ENCODE data around the gene FHAD1.

The FHAD1 gene

GRCh38 chr1:15439325-15439724 lies 192.3 kb downstream of the FHAD1 start:
- no peak overlapping the region for H3K4me3 Mint-ChIP-seq
- H3K9me3 Mint-ChIP-seq = no peaks in the 10 kb centered on the region
- peaks cover 0 to 16% of the 10 kb centered on the region in 2 donors for H3K27me3 Mint-ChIP-seq
- DNase-seq (no peak), ATAC-seq (replicated peaks) (no peak)
- H3K27ac Mint-ChIP-seq = no peak overlapping the region
- peaks cover 0 to 3% of the 10 kb centered on the region in 2 donors for H3K4me1 Mint-ChIP-seq (ENCODE audit: low read depth in 2 of 2)
- H3K36me3 Mint-ChIP-seq (ENCODE audit: insufficient read depth) = peaks cover 58% of the 10 kb centered on the region

GRCh38 chr1:15440357-15440756 lies 193.3 kb downstream of the FHAD1 start:
- Mint-ChIP-seq H3K27ac (no peak overlapping the region), H3K4me3 (no peak overlapping the region), H3K36me3 (ENCODE audit: insufficient read depth) (peaks cover 47% of the 10 kb centered on the region), H3K27me3 (peaks cover 0 to 16% of the 10 kb centered on the region in 2 donors), H3K4me1 (ENCODE audit: low read depth in 2 of 2) (peaks cover 0 to 3% of the 10 kb centered on the region in 2 donors), H3K9me3 (no peaks in the 10 kb centered on the region)
- ATAC-seq (replicated peaks) (no peak), DNase-seq (no peak)

GRCh38 chr1:15441247-15441646 lies 194.2 kb downstream of the FHAD1 start:
- peaks cover 40% of the 10 kb centered on the region for H3K36me3 Mint-ChIP-seq (ENCODE audit: insufficient read depth)
- peaks cover 5 to 12% of the 10 kb centered on the region in 2 donors for H3K4me1 Mint-ChIP-seq (ENCODE audit: low read depth in 2 of 2)
- no peaks in the 10 kb centered on the region for H3K9me3 Mint-ChIP-seq
- H3K27me3 Mint-ChIP-seq = peaks cover 0 to 25% of the 10 kb centered on the region in 2 donors
- DNase-seq (no peak), ATAC-seq (replicated peaks) (no peak)
- no peak overlapping the region for H3K27ac Mint-ChIP-seq
- no peak overlapping the region for H3K4me3 Mint-ChIP-seq

- H3K4me3 Mint-ChIP-seq = no peak overlapping the region
- DNase-seq = no peak
- peaks cover 5 to 12% of the 10 kb centered on the region in 2 donors for H3K4me1 Mint-ChIP-seq (ENCODE audit: low read depth in 2 of 2)
- no peak overlapping the region for H3K27ac Mint-ChIP-seq
- H3K36me3 Mint-ChIP-seq (ENCODE audit: insufficient read depth) = peaks cover 32% of the 10 kb centered on the region
- peaks cover 0 to 30% of the 10 kb centered on the region in 2 donors for H3K27me3 Mint-ChIP-seq
- ATAC-seq (replicated peaks) = no peak
- no peaks in the 10 kb centered on the region for H3K9me3 Mint-ChIP-seq
Observed at GRCh38 chr1:15442119-15442518, 195.1 kb downstream of the FHAD1 start.

GRCh38 chr1:15442759-15443158 lies 195.7 kb downstream of the FHAD1 start:
- ATAC-seq (replicated peaks) (no peak), DNase-seq (no peak)
- H3K36me3 Mint-ChIP-seq (ENCODE audit: insufficient read depth) = peaks cover 26% of the 10 kb centered on the region
- peaks cover 0 to 37% of the 10 kb centered on the region in 2 donors for H3K27me3 Mint-ChIP-seq
- no peaks in the 10 kb centered on the region for H3K9me3 Mint-ChIP-seq
- H3K4me3 Mint-ChIP-seq = no peak overlapping the region
- peaks cover 5 to 12% of the 10 kb centered on the region in 2 donors for H3K4me1 Mint-ChIP-seq (ENCODE audit: low read depth in 2 of 2)
- H3K27ac Mint-ChIP-seq = no peak overlapping the region

- Mint-ChIP-seq H3K27ac (peak overlapping the region in 1 of 2 donors; percentile 15), H3K4me1 (ENCODE audit: low read depth in 2 of 2) (peaks cover 5 to 12% of the 10 kb centered on the region in 2 donors), H3K36me3 (ENCODE audit: insufficient read depth) (peaks cover 23% of the 10 kb centered on the region), H3K9me3 (no peaks in the 10 kb centered on the region), H3K4me3 (no peak overlapping the region), H3K27me3 (peaks cover 0 to 37% of the 10 kb centered on the region in 2 donors)
- no peak for DNase-seq
- no peak for ATAC-seq (replicated peaks)
Observed at GRCh38 chr1:15443281-15443680, 196.3 kb downstream of the FHAD1 start.

GRCh38 chr1:15444468-15445389 lies 197.7 kb downstream of the FHAD1 start:
- H3K36me3 Mint-ChIP-seq (ENCODE audit: insufficient read depth) = peaks cover 18% of the 10 kb centered on the region
- H3K4me3 Mint-ChIP-seq = no peak overlapping the region
- peaks cover 5 to 12% of the 10 kb centered on the region in 2 donors for H3K4me1 Mint-ChIP-seq (ENCODE audit: low read depth in 2 of 2)
- no peak overlapping the region for H3K27ac Mint-ChIP-seq
- H3K27me3 Mint-ChIP-seq = peaks cover 7 to 44% of the 10 kb centered on the region in 2 donors
- H3K9me3 Mint-ChIP-seq = no peaks in the 10 kb centered on the region
- ATAC-seq (replicated peaks) (no peak), DNase-seq (no peak)

- Mint-ChIP-seq H3K9me3 (no peaks in the 10 kb centered on the region), H3K4me1 (ENCODE audit: low read depth in 2 of 2) (peaks cover 5 to 12% of the 10 kb centered on the region in 2 donors), H3K27me3 (peaks cover 10 to 49% of the 10 kb centered on the region in 2 donors), H3K4me3 (no peak overlapping the region), H3K36me3 (ENCODE audit: insufficient read depth) (peaks cover 13% of the 10 kb centered on the region), H3K27ac (no peak overlapping the region)
- ATAC-seq (replicated peaks) (peak; percentile 64), DNase-seq (no peak)
Observed at GRCh38 chr1:15445390-15446122, 198.5 kb downstream of the FHAD1 start.

GRCh38 chr1:15446212-15446611 lies 199.2 kb downstream of the FHAD1 start:
- ATAC-seq (replicated peaks) = no peak
- Mint-ChIP-seq H3K4me3 (no peak overlapping the region), H3K27ac (no peak overlapping the region), H3K36me3 (ENCODE audit: insufficient read depth) (peaks cover 8% of the 10 kb centered on the region), H3K27me3 (peaks cover 10 to 54% of the 10 kb centered on the region in 2 donors), H3K4me1 (ENCODE audit: low read depth in 2 of 2) (peaks cover 5 to 12% of the 10 kb centered on the region in 2 donors), H3K9me3 (no peaks in the 10 kb centered on the region)
- DNase-seq = no peak

Measured in effector memory CD8-positive, alpha-beta T cell (primary cell).